ENCODE results near the gene CACNB4. TPM values are rescaled to one million over a fixed set of nuclear protein-coding genes. Genes with fewer than 3 reads are reported as not detected.

CACNB4 gene
- total RNA-seq, 1 experiment from 2014 or later = 1.7 TPM

DNA sequence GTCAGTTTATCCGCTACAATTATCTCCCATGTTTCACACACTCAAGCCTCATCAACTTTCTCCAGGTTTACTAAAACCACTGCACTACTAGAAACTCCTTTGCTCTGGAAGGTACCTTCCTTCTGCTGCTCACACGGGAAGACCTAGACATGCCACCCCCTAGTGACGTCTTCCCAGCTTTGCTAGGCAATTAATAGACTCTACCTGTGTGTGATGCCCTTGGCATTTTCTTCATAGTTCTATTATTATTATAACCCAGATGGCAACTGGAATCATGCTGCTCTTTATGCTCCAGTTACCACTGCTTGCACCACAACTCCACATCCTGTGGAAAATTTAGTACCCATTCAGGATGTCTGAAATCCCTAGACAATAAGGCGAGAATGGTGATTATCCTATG lies 42.4 kb downstream of the CACNB4 start:
- ChIA-PET CTCF (no interaction called here), POLR2A (no interaction called here)
- no TSS peak for BruUV-seq (replicated peaks)
- Histone ChIP-seq H3K27ac (ENCODE audit: low read length) (no peak overlapping the region), H3K27me3 (ENCODE audit: control insufficient read depth, insufficient read depth, low read length) (no peaks in the 10 kb centered on the region), H3K9me3 (ENCODE audit: control insufficient read depth, insufficient read depth, low read depth, low read length) (no peaks in the 10 kb centered on the region), H3K4me1 (ENCODE audit: control insufficient read depth, insufficient read depth, low read length) (no peaks in the 10 kb centered on the region), H3K4me3 (ENCODE audit: low read depth in 2 of 2, low read length in 2 of 2) (no peak overlapping the region), H3K36me3 (ENCODE audit: control insufficient read depth, insufficient read depth, low read length) (no peaks in the 10 kb centered on the region)
- no peak for DNase-seq (ENCODE audit: low read depth, low spot score)
- TF ChIP-seq POLR2AphosphoS5 (IDR thresholded peaks at IDR 0.05; ENCODE audit: low read depth, low read length) (no peak), SIN3A (IDR thresholded peaks at IDR 0.05; ENCODE audit: borderline replicate concordance, insufficient read depth, low read depth, low read length) (no peak), TCF7L2 (IDR thresholded peaks at IDR 0.05; ENCODE audit: low read depth, low read length) (no peak)
- TF ChIP-seq, protein P1, sequence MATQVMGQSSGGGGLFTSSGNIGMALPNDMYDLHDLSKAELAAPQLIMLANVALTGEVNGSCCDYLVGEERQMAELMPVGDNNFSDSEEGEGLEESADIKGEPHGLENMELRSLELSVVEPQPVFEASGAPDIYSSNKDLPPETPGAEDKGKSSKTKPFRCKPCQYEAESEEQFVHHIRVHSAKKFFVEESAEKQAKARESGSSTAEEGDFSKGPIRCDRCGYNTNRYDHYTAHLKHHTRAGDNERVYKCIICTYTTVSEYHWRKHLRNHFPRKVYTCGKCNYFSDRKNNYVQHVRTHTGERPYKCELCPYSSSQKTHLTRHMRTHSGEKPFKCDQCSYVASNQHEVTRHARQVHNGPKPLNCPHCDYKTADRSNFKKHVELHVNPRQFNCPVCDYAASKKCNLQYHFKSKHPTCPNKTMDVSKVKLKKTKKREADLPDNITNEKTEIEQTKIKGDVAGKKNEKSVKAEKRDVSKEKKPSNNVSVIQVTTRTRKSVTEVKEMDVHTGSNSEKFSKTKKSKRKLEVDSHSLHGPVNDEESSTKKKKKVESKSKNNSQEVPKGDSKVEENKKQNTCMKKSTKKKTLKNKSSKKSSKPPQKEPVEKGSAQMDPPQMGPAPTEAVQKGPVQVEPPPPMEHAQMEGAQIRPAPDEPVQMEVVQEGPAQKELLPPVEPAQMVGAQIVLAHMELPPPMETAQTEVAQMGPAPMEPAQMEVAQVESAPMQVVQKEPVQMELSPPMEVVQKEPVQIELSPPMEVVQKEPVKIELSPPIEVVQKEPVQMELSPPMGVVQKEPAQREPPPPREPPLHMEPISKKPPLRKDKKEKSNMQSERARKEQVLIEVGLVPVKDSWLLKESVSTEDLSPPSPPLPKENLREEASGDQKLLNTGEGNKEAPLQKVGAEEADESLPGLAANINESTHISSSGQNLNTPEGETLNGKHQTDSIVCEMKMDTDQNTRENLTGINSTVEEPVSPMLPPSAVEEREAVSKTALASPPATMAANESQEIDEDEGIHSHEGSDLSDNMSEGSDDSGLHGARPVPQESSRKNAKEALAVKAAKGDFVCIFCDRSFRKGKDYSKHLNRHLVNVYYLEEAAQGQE (IDR thresholded peaks at IDR 0.05; ENCODE audit: insufficient read depth in 1 of 2, low read depth in 2 of 2, low read length in 1 of 2) = no peak
- TF ChIP-seq, protein P2, sequence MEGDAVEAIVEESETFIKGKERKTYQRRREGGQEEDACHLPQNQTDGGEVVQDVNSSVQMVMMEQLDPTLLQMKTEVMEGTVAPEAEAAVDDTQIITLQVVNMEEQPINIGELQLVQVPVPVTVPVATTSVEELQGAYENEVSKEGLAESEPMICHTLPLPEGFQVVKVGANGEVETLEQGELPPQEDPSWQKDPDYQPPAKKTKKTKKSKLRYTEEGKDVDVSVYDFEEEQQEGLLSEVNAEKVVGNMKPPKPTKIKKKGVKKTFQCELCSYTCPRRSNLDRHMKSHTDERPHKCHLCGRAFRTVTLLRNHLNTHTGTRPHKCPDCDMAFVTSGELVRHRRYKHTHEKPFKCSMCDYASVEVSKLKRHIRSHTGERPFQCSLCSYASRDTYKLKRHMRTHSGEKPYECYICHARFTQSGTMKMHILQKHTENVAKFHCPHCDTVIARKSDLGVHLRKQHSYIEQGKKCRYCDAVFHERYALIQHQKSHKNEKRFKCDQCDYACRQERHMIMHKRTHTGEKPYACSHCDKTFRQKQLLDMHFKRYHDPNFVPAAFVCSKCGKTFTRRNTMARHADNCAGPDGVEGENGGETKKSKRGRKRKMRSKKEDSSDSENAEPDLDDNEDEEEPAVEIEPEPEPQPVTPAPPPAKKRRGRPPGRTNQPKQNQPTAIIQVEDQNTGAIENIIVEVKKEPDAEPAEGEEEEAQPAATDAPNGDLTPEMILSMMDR (IDR thresholded peaks at IDR 0.05) = no peak
- no peak for ATAC-seq
- intact Hi-C loops (cut with micrococcal nuclease; ENCODE audit: unreplicated experiment) (no loop called here), in situ Hi-C loops (cut with HindIII; ENCODE audit: low pct_unique_long_range_greater_than_20kb, low sequenced_read_pairs) (no loop called here)

GRCh38 chr2:152055366-152056108 lies 43.3 kb downstream of the CACNB4 start:
- ChIA-PET CTCF (interaction anchor here (0.7 kb wide), 1 partner anchor 56 kb away, joined by 3 read pairs; no protein-coding TSS in a partner anchor), POLR2A (interaction anchor here (0.5 kb wide), 1 partner anchor 662 kb away, joined by 7 read pairs; the partner anchor contains the start of gene PRPF40A)
- no peaks in the 10 kb centered on the region for H3K27me3 ChIP-seq (ENCODE audit: control insufficient read depth, insufficient read depth, low read length)

More at GRCh38 chr2:152055366-152056108, 43.3 kb downstream of the CACNB4 start:
- H3K27ac ChIP-seq (ENCODE audit: low read length) = no peak overlapping the region
- no peak for ATAC-seq
- no peaks in the 10 kb centered on the region for H3K9me3 ChIP-seq (ENCODE audit: control insufficient read depth, insufficient read depth, low read depth, low read length)
- no peaks in the 10 kb centered on the region for H3K36me3 ChIP-seq (ENCODE audit: control insufficient read depth, insufficient read depth, low read length)
- in situ Hi-C loops (cut with HindIII; ENCODE audit: low pct_unique_long_range_greater_than_20kb, low sequenced_read_pairs) = no loop called here
- intact Hi-C loops (cut with micrococcal nuclease; ENCODE audit: unreplicated experiment) = no loop called here
- no peak for DNase-seq (ENCODE audit: low read depth, low spot score)
- H3K4me3 ChIP-seq (ENCODE audit: low read depth in 2 of 2, low read length in 2 of 2) = no peak overlapping the region
- H3K4me1 ChIP-seq (ENCODE audit: control insufficient read depth, insufficient read depth, low read length) = no peaks in the 10 kb centered on the region
- BruUV-seq (replicated peaks) = no TSS peak
- no peak for TF ChIP-seq POLR2AphosphoS5 (IDR thresholded peaks at IDR 0.05; ENCODE audit: low read depth, low read length)
- TF ChIP-seq, protein P1 (IDR thresholded peaks at IDR 0.05; ENCODE audit: insufficient read depth in 1 of 2, low read depth in 2 of 2, low read length in 1 of 2) = no peak
- TF ChIP-seq TCF7L2 (IDR thresholded peaks at IDR 0.05; ENCODE audit: low read depth, low read length) = no peak
- TF ChIP-seq, protein P2 (IDR thresholded peaks at IDR 0.05) = no peak
- TF ChIP-seq SIN3A (IDR thresholded peaks at IDR 0.05; ENCODE audit: borderline replicate concordance, insufficient read depth, low read depth, low read length) = no peak

Data from Panc1 (cell line).